Neural progenitor cell (in vitro differentiated cells): Measurements from ENCODE around the gene PHF20.

ENCODE experiments used
- EZH2phosphoT487 ChIP-seq: fragments of 200-600 bp; sonication (generic); IDR thresholded peaks from 2 replicates; pipeline ENCODE4 v1.6.1; 2017; ENCODE audit warnings: antibody characterized with exemption
- TF ChIP-seq, protein P1 (sequence below): fragments of 200-600 bp; sonication (generic); IDR thresholded peaks from 2 replicates; pipeline ENCODE4 v1.5.1; 2017; ENCODE audit warnings: antibody characterized with exemption, mild to moderate bottlenecking

DNA sequence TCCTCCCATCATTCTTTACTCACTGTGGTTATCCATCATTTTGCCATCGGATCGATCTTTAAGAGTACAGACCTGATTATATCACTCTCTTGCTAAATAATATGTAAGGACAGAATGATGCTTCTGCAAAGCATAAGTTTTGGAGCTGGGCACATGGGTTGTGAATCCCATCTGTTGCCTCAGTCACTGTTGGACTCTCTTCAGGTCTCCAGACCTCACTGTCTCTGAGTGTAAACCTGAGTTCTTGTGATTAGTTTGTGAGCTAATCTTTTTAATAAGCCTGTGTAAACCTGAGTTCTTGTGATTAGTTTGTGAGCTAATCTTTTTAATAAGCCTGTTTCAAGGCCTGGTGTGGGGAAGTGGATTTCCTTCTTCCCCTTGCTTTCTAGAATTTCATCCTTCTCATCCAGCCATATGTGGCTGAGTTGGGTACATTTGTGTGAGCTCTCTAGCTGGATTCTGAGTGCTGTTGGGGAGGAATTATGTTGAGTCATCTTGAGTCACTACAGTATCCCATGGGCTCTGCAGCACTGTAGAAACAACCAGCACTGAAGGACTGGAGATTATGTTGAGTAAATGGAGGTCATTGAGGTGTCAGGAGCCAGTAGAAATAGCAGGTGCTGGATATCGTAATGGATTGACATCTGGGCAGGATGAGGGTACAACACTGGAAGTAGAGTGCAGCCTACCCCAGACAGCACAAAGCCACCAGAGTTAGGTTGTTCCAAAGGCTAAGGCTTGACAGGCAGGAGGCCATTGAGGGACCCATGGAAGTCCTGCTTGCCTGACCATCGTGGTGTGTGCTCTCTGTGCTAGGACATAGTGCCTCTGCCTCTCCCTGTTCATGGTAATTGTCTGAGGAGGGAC lies 130.1 kb downstream of the PHF20 start:
- TF ChIP-seq, protein P1, sequence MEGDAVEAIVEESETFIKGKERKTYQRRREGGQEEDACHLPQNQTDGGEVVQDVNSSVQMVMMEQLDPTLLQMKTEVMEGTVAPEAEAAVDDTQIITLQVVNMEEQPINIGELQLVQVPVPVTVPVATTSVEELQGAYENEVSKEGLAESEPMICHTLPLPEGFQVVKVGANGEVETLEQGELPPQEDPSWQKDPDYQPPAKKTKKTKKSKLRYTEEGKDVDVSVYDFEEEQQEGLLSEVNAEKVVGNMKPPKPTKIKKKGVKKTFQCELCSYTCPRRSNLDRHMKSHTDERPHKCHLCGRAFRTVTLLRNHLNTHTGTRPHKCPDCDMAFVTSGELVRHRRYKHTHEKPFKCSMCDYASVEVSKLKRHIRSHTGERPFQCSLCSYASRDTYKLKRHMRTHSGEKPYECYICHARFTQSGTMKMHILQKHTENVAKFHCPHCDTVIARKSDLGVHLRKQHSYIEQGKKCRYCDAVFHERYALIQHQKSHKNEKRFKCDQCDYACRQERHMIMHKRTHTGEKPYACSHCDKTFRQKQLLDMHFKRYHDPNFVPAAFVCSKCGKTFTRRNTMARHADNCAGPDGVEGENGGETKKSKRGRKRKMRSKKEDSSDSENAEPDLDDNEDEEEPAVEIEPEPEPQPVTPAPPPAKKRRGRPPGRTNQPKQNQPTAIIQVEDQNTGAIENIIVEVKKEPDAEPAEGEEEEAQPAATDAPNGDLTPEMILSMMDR = no peak
- no peak for TF ChIP-seq EZH2phosphoT487
